Measurements from ENCODE around the gene HES4.
"Not testable (repeated sequence)": the region's sequence is repeated elsewhere in the genome, so short reads cannot be mapped to it uniquely, and the experiment has no call there.

HES4 gene

DNA sequence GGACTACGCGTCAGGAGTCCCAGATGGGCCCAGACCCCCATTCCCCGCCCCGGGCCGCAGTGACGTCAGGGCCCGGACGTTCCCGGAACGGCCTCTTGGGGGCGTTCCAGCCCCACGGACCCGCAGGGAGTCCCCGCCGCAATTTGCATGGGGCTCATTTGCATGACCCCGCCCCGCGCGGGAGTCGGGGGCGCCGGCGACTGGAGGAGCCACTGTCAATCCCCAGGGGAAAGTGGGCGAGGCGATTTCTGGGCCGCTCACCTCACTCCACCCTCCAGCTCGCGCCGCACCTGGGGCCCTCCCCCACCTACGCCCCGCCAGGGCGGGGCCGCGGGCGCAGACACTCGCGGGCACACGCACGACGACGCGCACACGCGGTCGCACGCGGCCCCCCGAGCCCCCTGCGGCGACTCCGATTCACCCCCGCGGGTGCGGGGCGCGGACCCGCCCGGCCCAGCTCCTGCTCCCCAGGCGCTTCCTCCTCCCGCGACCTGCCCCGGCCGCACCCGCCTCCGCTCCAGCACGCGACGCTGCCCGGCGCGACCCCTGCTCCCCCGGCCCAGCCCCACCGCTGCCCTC, 33.2 kb upstream of the HES4 start:
- TF ChIP-seq, protein P1, sequence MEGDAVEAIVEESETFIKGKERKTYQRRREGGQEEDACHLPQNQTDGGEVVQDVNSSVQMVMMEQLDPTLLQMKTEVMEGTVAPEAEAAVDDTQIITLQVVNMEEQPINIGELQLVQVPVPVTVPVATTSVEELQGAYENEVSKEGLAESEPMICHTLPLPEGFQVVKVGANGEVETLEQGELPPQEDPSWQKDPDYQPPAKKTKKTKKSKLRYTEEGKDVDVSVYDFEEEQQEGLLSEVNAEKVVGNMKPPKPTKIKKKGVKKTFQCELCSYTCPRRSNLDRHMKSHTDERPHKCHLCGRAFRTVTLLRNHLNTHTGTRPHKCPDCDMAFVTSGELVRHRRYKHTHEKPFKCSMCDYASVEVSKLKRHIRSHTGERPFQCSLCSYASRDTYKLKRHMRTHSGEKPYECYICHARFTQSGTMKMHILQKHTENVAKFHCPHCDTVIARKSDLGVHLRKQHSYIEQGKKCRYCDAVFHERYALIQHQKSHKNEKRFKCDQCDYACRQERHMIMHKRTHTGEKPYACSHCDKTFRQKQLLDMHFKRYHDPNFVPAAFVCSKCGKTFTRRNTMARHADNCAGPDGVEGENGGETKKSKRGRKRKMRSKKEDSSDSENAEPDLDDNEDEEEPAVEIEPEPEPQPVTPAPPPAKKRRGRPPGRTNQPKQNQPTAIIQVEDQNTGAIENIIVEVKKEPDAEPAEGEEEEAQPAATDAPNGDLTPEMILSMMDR (IDR thresholded peaks at IDR 0.05; ENCODE audit: low read depth, low read length) = peak; percentile 50
- H3K4me3 ChIP-seq (ENCODE audit: low read depth, low read length) = no peak overlapping the region

DNA sequence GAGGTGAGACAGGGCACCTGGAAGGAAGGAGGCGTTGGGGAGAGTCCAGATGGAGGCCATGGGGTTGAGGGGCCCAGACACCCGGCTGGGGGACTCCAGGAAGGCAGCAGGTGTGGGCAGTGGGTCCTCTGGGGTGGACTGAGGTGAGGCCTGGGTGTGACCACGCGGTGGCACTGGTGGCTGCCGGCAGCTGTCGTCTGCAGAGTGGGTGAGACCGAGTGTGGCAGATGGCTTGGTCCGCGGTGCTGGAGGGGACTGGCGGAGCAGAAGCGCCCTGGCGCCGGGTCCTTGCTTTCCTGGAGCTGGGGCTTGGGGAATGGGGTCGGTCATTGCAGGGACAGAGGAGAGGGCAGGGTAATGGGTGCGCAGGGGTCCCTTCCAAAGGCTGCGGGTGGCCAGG, 32.5 kb upstream of the HES4 start:
- H3K4me3 ChIP-seq (ENCODE audit: low read depth, low read length) = no peak overlapping the region
- TF ChIP-seq, protein P1 (IDR thresholded peaks at IDR 0.05; ENCODE audit: low read depth, low read length) = no peak

DNA sequence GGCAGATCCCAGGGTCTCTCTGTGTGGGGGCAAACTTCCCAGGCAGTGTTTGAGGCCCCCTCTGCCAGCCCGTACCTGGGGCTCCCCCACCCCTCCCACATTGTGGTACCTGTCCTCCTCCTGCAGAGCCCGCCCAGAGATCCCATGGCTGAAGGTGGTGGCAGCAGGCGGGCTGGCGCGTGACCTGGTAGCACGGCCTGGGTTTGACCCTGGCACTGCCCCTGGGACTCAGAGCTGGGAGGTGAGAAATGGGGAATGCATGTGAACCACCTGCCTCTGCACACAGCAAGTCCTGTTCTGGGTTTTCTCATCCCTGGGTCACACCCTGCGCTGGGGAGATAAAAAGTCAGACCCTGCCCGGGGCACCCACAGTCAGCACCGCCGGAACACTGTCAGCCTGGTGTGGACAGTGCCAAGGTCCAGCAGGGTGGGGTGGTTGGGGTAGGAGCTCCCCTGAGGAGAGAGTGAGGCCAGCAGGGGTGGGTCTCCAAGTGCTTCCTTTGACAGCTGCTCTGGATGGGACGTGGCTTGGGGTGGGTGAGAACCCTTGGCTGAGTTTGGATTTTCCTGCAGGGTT, 31.9 kb upstream of the HES4 start:
- TF ChIP-seq, protein P1 (IDR thresholded peaks at IDR 0.05; ENCODE audit: low read depth, low read length) = no peak
- H3K4me3 ChIP-seq (ENCODE audit: low read depth, low read length) = no peak overlapping the region

DNA sequence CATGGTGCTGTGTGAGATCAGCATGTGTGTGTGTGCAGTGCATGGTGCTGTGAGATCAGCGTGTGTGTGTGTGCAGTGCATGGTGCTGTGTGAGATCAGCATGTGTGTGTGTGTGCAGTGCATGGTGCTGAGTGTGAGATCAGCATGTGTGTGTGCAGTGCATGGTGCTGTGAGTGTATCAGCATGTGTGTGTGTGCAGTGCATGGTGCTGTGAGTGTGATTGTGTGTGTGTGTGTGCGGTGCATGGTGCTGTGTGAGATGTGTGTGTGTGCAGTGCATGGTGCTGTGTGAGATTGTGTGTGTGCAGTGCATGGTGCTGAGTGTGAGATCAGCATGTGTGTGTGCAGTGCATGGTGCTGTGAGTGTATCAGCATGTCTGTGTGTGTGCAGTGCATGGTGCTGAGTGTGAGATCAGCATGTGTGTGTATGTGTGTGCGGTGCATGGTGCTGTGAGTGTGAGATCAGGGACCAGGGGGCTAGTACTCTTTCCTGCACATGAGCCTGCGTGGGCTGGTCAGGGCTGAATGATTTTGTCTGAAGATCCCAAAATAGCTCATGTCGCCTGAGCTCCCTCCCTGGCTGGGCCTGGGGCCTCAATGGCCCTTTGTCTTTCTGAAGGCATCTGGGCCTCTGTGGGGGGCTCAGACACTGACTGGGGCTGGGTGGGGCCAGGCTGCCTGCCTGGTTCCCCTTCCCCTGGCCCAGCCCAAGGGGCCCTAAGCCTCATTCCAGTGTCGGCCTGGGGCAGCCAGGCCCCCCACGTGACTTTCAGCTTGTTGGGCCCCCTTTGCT, 31.2 kb upstream of the HES4 start:
- H3K4me3 ChIP-seq (ENCODE audit: low read depth, low read length) = not testable (repeated sequence)

DNA sequence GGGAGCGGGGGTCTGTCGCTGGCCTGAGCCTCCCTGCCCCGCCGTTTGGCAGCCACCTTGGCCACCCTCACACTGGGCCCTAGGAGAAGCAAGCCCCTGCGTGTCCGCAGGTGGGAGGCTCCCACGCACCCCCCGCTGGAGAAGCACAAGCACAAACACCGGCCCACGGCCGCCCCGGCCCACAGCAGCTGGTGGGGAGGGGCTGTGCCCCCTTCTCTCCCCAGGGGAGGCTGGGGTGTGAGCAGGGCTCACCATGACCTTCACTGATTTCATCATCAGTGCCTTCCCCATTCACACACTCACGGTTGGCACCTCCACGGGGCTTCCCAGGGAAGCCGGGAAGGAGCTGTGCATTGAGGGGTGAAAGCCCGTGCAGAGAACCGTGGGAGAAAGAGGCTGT, 27.9 kb upstream of the HES4 start:
- TF ChIP-seq, protein P1 (IDR thresholded peaks at IDR 0.05; ENCODE audit: low read depth, low read length) = no peak

DNA sequence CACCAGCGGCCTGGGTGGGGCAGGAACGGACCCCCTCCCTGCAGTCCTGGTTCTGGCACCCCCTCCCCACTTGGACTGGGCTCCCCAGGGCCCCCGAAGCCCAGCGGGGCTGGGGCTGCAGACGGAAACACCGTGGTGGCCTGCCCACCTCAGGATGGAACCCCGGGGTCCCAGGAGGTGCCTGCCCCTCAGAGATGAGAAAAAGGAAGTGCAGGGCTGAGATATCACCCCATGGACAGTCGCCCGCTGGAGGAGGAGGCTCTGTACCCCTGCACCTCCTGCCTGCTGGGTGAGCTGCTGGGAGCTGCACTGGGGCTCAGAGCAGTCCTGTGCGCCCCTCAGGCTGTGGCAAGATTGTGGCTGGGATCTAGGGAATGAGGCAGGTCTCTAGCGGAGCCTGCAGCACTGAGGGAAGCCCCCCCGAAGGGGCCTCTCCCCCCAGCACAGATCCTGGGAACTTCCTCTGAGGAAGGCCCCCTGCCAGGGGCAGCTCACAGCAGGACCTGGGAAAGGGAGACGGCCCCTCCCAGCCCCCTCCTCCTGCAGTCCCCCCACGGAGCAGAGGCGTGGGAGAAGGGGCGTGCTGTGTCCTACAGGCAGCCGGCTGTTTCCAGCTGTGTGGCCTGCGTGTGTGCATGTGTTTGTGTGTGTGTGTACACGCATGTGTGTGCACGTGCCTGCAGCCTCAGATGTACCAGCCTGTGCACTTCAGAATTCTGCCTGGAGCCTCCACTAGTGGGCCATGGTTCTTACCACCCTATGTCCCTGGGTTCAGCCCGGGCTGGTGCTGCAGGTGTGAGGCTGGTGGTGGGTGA, 26.9 kb upstream of the HES4 start:
- TF ChIP-seq, protein P1 (IDR thresholded peaks at IDR 0.05; ENCODE audit: low read depth, low read length) = no peak
- no peak overlapping the region for H3K4me3 ChIP-seq (ENCODE audit: low read depth, low read length)

More for the DNA sequence above, 27.9 kb upstream of the HES4 start:
- no peak overlapping the region for H3K4me3 ChIP-seq (ENCODE audit: low read depth, low read length)

DNA sequence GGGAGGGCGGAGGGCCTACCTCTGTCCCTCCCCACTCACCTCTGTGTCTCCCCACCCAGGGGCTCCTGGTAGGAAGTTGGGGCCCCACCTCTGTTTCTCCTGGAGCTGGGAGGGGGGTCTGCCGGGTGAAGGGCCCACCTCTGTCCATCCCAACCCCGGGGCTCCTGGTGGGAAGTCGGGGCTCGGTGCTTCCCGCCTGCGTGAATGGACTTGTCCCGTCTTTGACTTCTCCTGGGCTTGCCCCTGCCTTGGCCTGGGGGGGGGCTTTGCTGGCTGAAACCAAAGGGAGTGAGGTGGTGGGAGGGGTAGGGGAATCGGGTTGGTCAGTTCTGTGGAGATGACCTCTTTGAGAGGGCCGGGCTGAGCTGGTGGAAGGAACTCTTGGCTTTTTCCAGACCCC, 25.8 kb upstream of the HES4 start:
- TF ChIP-seq, protein P1 (IDR thresholded peaks at IDR 0.05; ENCODE audit: low read depth, low read length) = no peak
- H3K4me3 ChIP-seq (ENCODE audit: low read depth, low read length) = no peak overlapping the region
